Renal pelvis (tissue), 4 donors: ENCODE measurements around the gene GNB5. TPM values are rescaled to one million over a fixed set of nuclear protein-coding genes. Genes with fewer than 3 reads are reported as not detected.

ENCODE experiments used
- DNase-seq: peaks from one replicate; pipeline ENCODE4 v3.0.0-alpha.2; 2013
- polyA plus RNA-seq, 3 donors: library from polyadenylated mRNA; unstranded; fragments of 120-200 nt; gene quantifications; one replicate each; pipeline ENCODE4 v1.2.1, GENCODE V29; 2013; ENCODE audit not compliant: insufficient read length in 3 of 3

Gene GNB5
- polyA plus RNA-seq, 3 donors = 15.6 to 21.9 (median 17.0) TPM

GRCh38 chr15:52146776-52147175 lies 44.4 kb downstream of the GNB5 start:
- DNase-seq = no peak

GRCh38 chr15:52146261-52146660 lies 44.9 kb downstream of the GNB5 start:
- DNase-seq = no peak

GRCh38 chr15:52144656-52145178 lies 46.5 kb downstream of the GNB5 start:
- DNase-seq = no peak

GRCh38 chr15:52143873-52144272 lies 47.3 kb downstream of the GNB5 start:
- no peak for DNase-seq

GRCh38 chr15:52140646-52141045 lies 50.5 kb downstream of the GNB5 start:
- DNase-seq = no peak

GRCh38 chr15:52139599-52140462 lies 51.4 kb downstream of the GNB5 start:
- peak; percentile 71 for DNase-seq

GRCh38 chr15:52137432-52138357 lies 53.5 kb downstream of the GNB5 start:
- no peak for DNase-seq

GRCh38 chr15:52136442-52136980 lies 54.7 kb downstream of the GNB5 start:
- no peak for DNase-seq

- no peak for DNase-seq
These were observed 56.6 kb downstream of the GNB5 start for GRCh38 chr15:52134502-52135144.

- DNase-seq = no peak
These were observed 57.5 kb downstream of the GNB5 start for GRCh38 chr15:52133510-52134220.

- DNase-seq = no peak
These were observed 59.1 kb downstream of the GNB5 start for GRCh38 chr15:52132066-52132465.

- DNase-seq = no peak
These were observed 62.6 kb downstream of the GNB5 start for GRCh38 chr15:52128568-52128967.

GRCh38 chr15:52124270-52124880 lies 66.8 kb downstream of the GNB5 start:
- no peak for DNase-seq

- DNase-seq = no peak
These were observed 69.3 kb downstream of the GNB5 start for GRCh38 chr15:52121896-52122295.

- DNase-seq = no peak
These were observed 70.2 kb downstream of the GNB5 start for GRCh38 chr15:52121006-52121405.

- no peak for DNase-seq
These were observed 70.7 kb downstream of the GNB5 start for GRCh38 chr15:52120488-52120887.

GRCh38 chr15:52118969-52119749 lies 72.0 kb downstream of the GNB5 start:
- DNase-seq = no peak

GRCh38 chr15:52117549-52117948 lies 73.6 kb downstream of the GNB5 start:
- no peak for DNase-seq

- DNase-seq = no peak
These were observed 75.4 kb downstream of the GNB5 start for GRCh38 chr15:52115598-52116427.
